Left ventricle myocardium inferior (tissue), 1 donor: ENCODE results near the gene MZT2B. TPM values are rescaled to one million over a fixed set of nuclear protein-coding genes. Genes with fewer than 3 reads are reported as not detected.
"Not testable (repeated sequence)": the region's sequence is repeated elsewhere in the genome, so short reads cannot be mapped to it uniquely, and the experiment has no call there.

Experiments
- DNase-seq: peaks from one replicate; pipeline ENCODE4 v3.0.0-alpha.2; 2020
- H3K27ac ChIP-seq: fragments of 200-600 bp; replicated peaks from 2 replicates; pipeline ENCODE4 v1.8.0; 2021
- H3K27me3 ChIP-seq: fragments of 200-600 bp; 2 replicates; pipeline ENCODE4 v1.8.0; 2021; ENCODE audit warnings: low read depth
- H3K36me3 ChIP-seq: fragments of 200-600 bp; 2 replicates; pipeline ENCODE4 v1.8.0; 2021
- H3K4me1 ChIP-seq: fragments of 200-600 bp; 2 replicates; pipeline ENCODE4 v1.8.0; 2021
- H3K4me3 ChIP-seq: fragments of 200-600 bp; 2 replicates; pipeline ENCODE4 v1.8.0; 2021; ENCODE audit warnings: mild to moderate bottlenecking, moderate library complexity
- H3K9me3 ChIP-seq: fragments of 200-600 bp; replicated peaks from 2 replicates; pipeline ENCODE4 v1.8.0; 2021
- intact Hi-C: fragments of 100-400 bp; cut with micrococcal nuclease; formaldehyde crosslinking; loops from one replicate; pipeline ENCODE4 v1.11.0; 2022
- total RNA-seq: library from RNA; stranded (reverse); fragmentation: NEBNext Ultra II Directional; extraction: Animal tissue kit (Norgen Biotek cat#: 25700); gene quantifications from one replicate; pipeline ENCODE4 v1.2.1, GENCODE V29; 2021
- TF ChIP-seq, protein P1 (sequence below): fragments of 200-600 bp; IDR thresholded peaks from 2 replicates; pipeline ENCODE4 v1.8.0; 2021; ENCODE audit warnings: antibody characterized with exemption, mild to moderate bottlenecking, borderline replicate concordance
- donor health status: DM: no; HTN: yes; CAD: no; lungs with severe emphysema.

MZT2B gene
- total RNA-seq, 1 donor from 2014 or later, result 422 TPM

DNA sequence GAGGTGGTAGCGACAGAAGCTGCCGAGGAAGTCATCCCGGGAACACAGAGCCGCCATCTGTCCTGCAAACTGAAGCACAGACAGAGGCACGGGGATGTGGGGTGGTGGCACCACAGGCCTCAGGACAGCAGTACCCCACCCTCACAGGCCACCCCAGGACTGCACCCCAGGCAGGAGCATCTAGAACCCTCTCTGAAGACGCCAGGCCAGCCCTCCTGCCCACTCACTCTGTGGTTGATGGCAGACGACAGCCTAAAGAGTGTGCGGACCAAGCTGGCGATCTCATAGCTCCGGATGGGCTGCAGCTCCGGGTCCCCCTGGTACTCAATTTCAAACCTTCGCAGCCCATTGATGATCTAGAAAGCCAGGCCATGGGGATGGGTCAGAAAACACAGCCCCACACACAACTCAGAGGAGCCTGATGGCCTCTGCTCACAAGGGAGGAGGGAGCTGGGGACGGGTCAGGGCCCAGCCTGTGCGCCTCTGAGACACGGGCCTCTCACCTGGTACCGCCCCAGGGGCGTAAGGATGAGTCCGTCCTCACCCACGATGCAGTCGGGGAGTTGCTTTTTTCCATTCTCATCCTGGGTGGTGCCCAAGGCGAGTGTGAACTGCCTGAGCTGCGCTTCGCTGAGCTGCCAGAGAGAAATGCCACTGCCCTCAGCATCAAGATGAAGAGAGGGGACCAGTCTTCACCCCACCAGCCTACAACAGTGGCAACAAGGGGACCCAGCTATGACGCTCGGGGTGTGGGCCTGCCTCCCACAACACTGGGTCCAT is 29.1 kb upstream of the MZT2B start:
- TF ChIP-seq, protein P1, sequence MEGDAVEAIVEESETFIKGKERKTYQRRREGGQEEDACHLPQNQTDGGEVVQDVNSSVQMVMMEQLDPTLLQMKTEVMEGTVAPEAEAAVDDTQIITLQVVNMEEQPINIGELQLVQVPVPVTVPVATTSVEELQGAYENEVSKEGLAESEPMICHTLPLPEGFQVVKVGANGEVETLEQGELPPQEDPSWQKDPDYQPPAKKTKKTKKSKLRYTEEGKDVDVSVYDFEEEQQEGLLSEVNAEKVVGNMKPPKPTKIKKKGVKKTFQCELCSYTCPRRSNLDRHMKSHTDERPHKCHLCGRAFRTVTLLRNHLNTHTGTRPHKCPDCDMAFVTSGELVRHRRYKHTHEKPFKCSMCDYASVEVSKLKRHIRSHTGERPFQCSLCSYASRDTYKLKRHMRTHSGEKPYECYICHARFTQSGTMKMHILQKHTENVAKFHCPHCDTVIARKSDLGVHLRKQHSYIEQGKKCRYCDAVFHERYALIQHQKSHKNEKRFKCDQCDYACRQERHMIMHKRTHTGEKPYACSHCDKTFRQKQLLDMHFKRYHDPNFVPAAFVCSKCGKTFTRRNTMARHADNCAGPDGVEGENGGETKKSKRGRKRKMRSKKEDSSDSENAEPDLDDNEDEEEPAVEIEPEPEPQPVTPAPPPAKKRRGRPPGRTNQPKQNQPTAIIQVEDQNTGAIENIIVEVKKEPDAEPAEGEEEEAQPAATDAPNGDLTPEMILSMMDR, result no peak
- Histone ChIP-seq H3K27ac (no peak overlapping the region), H3K27me3 (no peaks in the 10 kb centered on the region), H3K4me1 (no peaks in the 10 kb centered on the region), H3K9me3 (no peaks in the 10 kb centered on the region), H3K4me3 (no peak overlapping the region), H3K36me3 (peaks cover 34% of the 10 kb centered on the region)
- intact Hi-C loops, result no loop called here
- no peak for DNase-seq

DNA sequence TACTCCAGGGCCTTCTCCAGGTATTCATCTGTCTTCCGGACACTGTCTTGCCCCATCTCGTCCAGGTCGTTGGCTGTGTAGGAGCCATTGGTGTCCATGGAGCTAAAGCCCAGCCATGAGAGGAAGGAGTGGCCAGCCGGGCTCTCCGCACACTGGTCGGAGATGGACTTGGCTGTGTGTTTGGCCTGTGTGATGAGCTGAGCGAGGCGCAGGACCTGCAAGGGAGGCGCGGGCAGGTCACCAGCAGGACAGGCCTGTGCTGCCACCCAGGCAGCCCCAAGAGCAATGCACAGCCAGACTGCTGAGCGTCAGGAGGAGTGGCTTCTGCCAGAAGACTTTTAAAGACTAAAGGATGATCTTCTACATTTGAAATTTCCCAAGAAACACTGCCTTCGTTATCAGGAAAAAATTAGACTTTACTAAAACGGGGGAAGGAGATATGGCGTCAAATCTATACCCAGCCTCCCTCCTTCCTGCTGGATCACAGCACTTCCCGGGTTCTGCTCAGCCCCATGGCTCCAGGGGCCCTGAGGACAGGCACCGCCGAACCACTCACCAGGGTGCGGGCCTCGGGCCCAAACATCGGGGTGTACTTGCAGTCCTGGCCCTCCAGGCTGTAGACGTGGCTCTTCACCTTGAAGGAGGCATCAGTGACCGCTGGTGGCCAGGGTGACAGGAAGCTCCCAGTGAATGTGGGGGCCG is 28.2 kb upstream of the MZT2B start:
- intact Hi-C loops, H3K4me1 ChIP-seq, H3K27ac ChIP-seq, H3K27me3 ChIP-seq, H3K4me3 ChIP-seq, H3K9me3 ChIP-seq, DNase-seq: not testable (repeated sequence)
- H3K36me3 ChIP-seq, result peaks cover 36% of the 10 kb centered on the region

DNA sequence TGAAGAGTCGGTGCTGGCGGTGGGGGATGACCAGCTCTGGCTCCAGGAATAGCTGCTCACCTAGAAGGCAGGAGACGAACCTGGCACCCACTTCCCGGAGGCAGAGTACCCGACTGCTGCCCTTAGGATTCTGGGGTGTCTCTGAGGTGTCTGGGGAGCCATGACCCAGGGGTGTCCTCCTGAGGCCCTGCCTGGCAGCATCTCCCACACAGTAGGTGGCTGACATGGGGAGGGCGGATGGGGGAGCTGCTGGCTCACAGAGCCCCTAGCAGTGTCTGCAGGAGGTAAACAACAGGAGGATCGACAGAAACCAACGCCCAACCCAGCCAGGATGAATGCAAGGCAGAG is 27.7 kb upstream of the MZT2B start:
- H3K4me3 ChIP-seq, intact Hi-C loops, DNase-seq, H3K4me1 ChIP-seq, H3K27ac ChIP-seq, H3K27me3 ChIP-seq, H3K9me3 ChIP-seq: not testable (repeated sequence)
- peaks cover 41% of the 10 kb centered on the region for H3K36me3 ChIP-seq

DNA sequence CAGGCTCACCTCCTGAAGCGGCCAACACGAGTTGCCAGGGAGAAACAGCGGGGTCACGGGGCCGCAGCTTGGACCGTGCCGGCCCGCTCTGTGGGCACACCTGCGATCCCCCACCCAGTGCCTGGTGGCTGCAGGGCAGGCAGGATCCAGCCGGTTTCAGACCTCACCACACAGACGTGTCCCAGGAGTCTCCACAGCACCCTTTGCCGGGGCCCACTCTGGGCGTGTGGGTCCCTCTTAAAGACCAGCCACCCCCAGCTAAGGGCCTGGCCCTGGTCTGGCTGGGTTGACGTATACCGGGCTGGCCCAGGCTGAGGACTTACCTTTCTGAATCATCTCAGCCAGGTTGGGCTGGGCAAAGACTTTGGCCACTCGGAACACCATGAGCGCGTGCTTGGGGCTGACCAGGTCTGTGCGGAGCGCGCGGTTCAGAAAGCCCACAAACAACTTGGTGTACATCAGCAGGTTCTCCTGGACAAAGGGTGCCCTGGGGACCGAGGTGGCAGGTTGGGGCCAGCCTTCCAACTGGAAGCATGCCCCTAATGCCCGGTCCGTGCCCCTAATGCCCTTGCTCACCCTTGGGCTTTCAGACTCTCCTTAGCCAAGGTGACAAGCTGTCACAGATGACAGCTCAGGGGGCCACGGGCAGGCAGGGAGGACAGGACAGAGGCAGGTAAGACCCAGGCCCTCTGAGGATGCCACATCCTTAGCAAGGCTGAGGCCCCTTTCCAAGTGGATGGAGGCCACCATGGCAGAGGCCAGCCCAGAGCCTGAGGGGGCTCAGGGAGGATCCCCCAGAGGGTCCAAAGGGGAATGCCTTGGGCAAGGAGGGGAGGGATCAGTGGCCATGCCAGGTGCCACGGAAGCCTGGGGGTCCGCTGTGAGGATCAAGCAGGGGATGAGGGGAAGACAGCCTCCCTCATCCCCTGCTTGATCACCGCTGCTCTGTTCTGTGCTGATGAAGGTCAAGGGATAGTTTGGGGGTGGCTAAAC is 27.0 kb upstream of the MZT2B start:
- peaks cover 1% of the 10 kb centered on the region for H3K4me1 ChIP-seq
- intact Hi-C loops, result no loop called here
- DNase-seq, result peak; percentile 12
- H3K4me3 ChIP-seq, result no peak overlapping the region
- H3K9me3 ChIP-seq, result no peaks in the 10 kb centered on the region
- peaks cover 45% of the 10 kb centered on the region for H3K36me3 ChIP-seq
- TF ChIP-seq, protein P1, result no peak
- H3K27ac ChIP-seq, result no peak overlapping the region
- no peaks in the 10 kb centered on the region for H3K27me3 ChIP-seq

DNA sequence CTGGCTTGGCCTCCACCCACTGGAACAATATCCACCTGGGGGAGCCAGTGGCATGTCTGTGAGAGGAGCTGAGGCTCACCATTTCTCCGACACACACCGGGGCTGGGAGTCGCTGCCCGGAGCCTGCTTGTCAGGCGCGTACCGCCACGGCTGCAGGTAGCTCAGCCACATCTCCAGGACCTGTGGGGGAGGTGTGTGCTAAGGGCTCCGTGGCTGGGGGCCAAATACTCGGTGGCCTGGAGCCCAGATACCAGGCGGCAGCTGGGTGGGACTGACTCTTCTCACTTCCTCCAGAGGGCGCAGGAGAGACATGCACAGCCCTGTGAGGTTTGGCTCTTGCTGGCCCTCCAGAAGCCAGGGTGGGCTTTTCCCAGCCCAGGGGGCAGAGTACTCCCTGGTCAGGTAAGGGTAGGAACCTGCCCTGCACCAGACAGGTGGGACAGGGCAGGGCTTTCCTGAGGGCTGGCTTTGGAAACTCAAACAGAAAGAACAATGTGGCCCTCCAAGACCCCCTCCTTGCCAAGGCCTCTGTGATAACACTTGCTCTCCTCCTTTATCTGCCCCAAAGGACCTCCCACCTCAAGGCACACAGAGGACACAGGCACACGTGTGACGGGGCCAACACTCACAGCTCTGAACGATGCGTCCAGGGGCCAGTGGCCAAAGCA is 26.0 kb upstream of the MZT2B start:
- TF ChIP-seq, protein P1, result peak; percentile 74
- H3K4me3 ChIP-seq, intact Hi-C loops, H3K27ac ChIP-seq, H3K27me3 ChIP-seq, H3K4me1 ChIP-seq, H3K9me3 ChIP-seq: not testable (repeated sequence)
- DNase-seq, result peak; percentile 73
- H3K36me3 ChIP-seq, result peaks cover 45% of the 10 kb centered on the region

DNA sequence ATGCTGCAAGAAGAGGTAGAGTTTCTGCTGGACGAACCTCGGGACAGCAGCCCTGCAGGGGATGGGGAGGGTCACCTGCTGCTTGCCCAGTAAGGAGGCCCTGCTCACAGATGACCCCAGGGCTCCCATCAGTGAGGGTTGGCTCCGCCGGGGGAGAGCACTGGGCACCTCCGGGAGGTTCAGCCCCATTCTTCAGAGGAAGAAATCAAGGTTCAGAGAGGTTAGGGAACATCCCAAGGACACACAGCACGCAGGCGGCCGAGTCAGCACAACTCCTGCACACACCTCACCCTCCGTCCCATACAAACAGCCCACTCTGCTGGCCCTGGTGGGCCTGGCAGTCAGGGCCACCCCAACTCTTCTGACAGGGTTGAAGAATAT is 25.4 kb upstream of the MZT2B start:
- peaks cover 10% of the 10 kb centered on the region for H3K4me1 ChIP-seq
- no peak overlapping the region for H3K4me3 ChIP-seq
- no peaks in the 10 kb centered on the region for H3K9me3 ChIP-seq
- peak; percentile 5 for DNase-seq
- H3K27me3 ChIP-seq, result no peaks in the 10 kb centered on the region
- intact Hi-C loops, result no loop called here
- TF ChIP-seq, protein P1, result no peak
- H3K27ac ChIP-seq, result no peak overlapping the region
- H3K36me3 ChIP-seq, result peaks cover 45% of the 10 kb centered on the region

DNA sequence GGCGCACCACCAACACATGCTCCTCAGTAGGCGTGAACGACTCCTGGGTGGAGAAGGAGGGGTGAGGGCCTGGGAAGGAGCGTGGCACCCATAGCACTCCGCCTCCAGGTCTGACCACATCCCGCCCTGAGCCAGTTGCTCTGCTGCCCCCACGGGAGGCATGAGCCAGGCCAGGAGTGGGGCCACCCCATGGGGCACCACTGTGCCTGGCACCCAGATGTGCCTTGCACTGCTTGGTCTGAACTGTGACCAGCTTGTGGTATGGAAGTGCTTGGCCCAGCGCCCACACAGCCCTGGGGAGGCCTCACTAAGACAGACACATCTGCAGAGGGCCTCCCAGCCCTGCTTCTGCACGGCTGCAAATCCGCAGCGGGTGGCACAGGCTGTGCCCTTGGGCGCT is 24.7 kb upstream of the MZT2B start:
- DNase-seq, intact Hi-C loops, H3K4me1 ChIP-seq, H3K27me3 ChIP-seq, H3K9me3 ChIP-seq, H3K27ac ChIP-seq, H3K4me3 ChIP-seq: not testable (repeated sequence)
- H3K36me3 ChIP-seq, result peaks cover 43% of the 10 kb centered on the region

DNA sequence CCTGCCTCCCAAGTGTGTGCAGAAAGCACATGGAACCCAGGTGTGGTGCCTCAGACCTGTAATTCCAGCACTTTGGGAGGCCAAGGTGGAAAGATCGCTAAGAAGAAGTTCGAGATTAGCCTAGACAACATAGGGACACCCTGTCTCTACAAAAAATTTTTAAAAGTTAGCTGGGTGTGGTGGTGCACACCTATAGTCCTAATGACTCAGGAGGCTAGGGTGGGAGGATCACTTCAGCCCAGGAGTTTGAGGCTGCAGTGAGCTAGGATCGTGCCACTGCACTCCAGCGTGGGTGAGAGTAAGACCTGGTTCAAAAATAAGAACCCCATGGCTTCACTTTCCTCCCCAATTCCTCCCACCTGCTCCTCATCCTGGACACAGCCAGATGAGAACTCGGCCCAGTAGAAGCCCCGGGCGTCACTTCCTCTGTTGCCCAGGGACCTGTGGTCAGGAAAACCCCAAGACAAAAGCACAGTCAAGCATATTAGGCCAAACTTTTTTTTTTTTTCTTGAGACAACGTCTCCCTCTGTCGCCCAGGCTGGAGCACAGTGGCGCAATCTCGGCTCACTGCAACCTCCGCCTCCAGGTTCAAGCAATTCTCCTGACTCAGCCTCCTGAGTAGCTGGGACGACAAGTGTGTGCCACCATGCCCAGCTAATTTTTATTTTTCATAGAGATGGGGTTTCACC is 24.1 kb upstream of the MZT2B start:
- H3K36me3 ChIP-seq, result peaks cover 43% of the 10 kb centered on the region
- DNase-seq, H3K4me3 ChIP-seq, H3K9me3 ChIP-seq, H3K4me1 ChIP-seq, H3K27ac ChIP-seq, H3K27me3 ChIP-seq, intact Hi-C loops: not testable (repeated sequence)
